GM21515 (cell line): Measurements from ENCODE around the gene CGB3.

Experiments used
- ATAC-seq: cut with Tn5 transposase; IDR thresholded peaks from one replicate; pipeline ENCODE4 v1.9.1; 2021; ENCODE audit not compliant: unreplicated experiment

The CGB3 gene

DNA sequence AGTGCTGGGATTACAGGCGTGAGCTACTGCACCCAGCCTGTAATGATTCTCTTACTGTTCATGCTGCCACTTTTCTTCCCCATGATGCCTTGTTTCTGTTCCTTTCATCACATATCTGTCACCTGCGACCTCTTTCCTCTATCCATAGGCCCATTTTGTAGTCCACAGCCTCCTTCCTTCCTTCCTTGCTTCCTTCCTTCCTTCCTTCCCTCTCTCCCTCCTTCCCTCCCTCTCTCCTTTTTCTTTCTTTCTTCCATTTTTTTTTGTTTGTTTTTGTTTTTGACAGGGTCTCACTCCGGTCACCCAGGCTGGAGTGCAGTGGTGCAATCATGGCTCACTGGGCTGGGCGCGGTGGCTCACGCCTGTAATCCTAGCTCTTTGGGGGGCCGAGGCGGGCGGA, 35.3 kb downstream of the CGB3 start:
- no peak for ATAC-seq

DNA sequence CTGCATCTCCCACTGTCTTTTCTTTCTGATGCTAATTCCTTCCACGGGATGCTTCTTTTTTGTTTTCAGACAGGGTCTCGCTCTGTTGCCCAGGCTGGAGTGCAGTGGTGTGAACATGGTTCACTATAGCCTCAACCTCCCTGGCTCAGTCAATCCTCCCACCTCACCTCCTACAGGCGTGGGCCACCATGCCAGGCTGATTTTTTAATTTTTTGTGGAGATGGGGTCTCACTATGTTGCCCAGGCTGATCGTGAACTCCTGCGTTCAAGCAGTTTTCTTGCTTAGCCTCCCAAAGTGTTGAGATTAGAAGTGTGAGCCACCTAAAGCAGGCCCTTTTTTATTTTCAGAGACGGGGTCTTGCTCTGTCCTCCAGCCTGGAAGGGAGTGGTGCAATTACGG, 35.8 kb downstream of the CGB3 start:
- no peak for ATAC-seq

DNA sequence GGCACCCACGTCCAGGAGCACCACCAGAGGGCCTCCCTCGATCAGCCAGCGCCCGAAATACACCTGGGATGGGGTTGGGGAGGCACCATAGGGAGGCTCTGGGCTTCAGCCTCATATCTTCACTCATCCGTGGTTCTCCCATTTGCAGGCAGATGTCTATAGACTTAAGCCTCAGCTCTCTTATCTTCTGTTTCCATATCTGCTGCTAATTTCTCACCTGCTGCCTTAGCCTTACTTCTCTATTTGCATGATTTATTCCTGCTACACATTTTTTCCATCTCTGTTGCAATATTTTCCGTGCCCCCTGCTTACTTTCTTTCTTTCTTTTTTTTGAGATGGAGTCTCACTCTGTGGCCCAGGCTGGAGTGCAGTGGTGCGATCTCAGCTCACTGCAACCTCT, 36.8 kb downstream of the CGB3 start:
- ATAC-seq: no peak

DNA sequence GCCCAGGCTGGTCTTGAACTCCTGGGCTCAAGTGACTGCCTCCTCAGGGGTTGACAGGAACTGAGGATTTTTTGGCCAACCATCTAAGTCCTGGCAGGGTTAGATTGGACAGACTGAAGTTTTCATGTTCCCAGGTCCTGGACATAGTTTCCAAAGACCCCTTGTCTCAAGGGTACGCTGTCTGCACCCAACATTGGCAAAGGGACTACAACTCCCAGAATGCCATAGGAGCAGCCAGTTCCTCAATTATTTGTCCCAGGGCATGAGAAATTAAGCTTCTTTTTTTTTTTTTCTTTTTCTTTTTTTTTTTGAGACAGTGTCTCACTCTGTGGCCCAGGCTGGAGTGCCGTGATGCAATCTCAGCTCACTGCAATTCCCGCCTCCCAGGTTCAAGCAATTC, 37.9 kb downstream of the CGB3 start:
- no peak for ATAC-seq

DNA sequence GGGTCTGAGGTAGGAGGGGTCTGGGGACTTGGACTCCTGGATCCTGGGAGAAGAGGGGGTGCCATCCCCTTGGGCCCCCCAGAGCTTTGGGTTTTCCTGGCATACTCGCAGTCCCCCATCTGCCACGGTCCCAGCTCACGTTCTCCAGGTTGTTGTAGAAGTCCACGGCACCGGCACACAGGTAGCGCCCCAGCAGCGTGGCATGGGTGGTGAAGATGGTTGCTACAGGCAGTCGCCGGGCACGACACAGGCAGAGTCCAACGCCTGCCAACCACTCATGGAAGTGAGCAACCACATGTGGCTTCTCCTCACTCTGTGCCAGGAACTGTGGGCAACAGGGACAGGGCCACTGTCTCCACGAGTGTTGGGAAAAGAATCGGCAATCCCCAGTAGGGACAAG, 38.4 kb downstream of the CGB3 start:
- ATAC-seq: no peak

DNA sequence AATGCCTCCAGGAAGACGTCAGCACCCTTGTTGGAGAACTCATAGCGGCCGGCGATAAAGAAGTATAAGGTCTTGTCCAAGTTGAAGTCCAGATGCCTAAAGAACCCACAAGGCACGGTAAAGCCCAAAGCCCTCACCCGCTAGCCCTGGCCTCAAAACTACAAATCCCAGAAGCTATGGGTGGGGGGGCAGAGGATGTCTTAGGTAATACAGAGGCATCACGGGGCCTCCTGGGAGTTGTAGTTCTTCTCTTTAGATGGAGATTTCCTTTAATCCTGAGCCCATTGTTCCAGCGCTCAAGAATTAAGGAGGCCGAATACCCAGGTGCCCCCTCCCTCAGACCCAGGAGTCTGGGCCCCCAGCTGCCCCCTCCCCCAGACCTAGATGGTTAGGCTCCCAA, 41.9 kb downstream of the CGB3 start:
- ATAC-seq: no peak

DNA sequence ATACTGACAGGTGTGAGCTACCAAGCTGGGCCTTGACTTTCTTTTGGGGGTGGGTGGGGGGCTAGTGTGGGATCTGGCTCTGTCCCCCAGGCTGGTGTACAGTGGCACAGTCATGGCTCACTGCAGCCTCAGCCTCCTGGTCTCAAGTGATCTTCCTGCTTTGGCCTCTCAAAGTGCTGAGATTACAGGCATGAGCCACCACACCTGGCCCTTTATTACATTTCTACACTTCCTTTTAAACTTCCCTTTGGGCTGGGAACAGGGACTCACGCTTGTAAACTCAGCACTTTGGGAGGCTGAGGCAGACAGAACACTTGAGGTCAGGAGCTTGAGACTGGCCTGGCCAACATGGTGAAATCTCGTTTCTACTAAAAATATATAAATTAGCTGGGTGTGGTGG, 47.1 kb downstream of the CGB3 start:
- no peak for ATAC-seq

DNA sequence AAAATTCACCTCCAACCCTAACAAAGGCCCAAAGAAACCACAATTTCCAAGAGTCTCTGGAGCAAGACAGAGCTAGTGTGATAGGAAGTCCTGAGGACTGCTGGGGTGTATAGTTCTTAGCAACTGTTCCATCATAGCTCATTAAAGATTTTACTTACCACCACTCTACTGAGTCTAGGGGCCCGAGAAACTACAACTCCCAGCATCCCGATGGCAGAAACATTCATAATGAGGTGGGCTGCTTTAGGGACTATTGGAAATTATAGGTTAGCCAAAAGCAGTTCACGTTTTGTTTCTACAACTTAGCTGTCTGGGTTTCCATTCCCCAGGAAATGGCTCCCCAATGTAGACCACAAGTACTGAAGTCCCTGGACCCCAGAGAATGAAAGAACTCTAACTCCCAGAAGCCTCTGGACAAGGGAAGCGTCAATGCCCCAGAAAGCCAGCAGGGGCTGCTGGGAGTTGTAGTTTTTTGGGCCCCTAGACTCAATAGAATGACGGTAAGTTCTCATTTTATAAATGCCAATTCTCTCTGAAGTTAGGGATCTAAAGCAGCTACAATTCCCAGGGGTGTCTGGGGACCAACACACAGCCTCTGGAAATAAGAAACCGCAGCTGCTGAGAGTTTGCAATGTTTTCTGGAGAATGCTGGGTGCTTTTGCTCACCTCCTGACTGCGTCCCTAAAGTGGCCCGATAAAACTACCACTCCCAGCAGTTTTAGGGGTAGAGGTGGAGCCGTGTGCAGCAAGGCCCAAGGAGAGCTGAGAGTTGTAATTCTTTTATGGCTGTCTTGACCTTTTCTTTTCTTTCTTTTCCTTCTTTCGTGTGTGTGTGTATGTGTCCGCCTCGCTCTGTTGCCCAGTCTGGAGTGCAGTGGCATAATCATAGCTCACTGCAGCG, 47.9 kb downstream of the CGB3 start:
- ATAC-seq: no peak
